Peyer's patch (tissue), 4 donors: ENCODE data around the gene RAMP3. TPM values are rescaled to one million over a fixed set of nuclear protein-coding genes. Genes with fewer than 3 reads are reported as not detected.

Source experiments
- DNase-seq, 3 donors: peaks; one replicate each; pipeline ENCODE4 v3.0.0-alpha.2; 2017 to 2019
- H3K27ac ChIP-seq, 4 donors: fragments of 200-600 bp; sonication (generic); one replicate each; pipeline ENCODE4 v1.5.1; 2016 to 2019
- H3K27me3 ChIP-seq, 2 donors: fragments of 200-600 bp; sonication (generic); one replicate each; pipeline ENCODE4 v1.5.1; 2019
- H3K36me3 ChIP-seq, 3 donors: fragments of 200-600 bp; sonication (generic); one replicate each; pipeline ENCODE4 v1.5.1; 2016 to 2019
- H3K4me1 ChIP-seq, 4 donors: fragments of 200-600 bp; sonication (generic); one replicate each; pipeline ENCODE4 v1.5.1; 2016 to 2019
- H3K4me3 ChIP-seq, 4 donors: fragments of 200-600 bp; sonication (generic); 1 replicate in 3 of 4; 2 replicates in 1 of 4; pipeline ENCODE4 v1.5.1; 2016 to 2019; ENCODE audit warnings: mild to moderate bottlenecking in 1 of 4
- H3K9me3 ChIP-seq, 4 donors: fragments of 200-600 bp; sonication (generic); one replicate each; pipeline ENCODE4 v1.5.1; 2016 to 2019; ENCODE audit warnings: mild to moderate bottlenecking in 1 of 4
- CTCF ChIP-seq, 6 experiments: fragments of 450-650 bp in 4 of 6; fragments of 200-600 bp in 2 of 6; sonication (generic) in 1 of 6; IDR thresholded peaks; one replicate each; pipeline ENCODE4 v1.5.1; 2017 to 2019; ENCODE audit warnings: antibody characterized with exemption in 6 of 6, mild to moderate bottlenecking in 3 of 6, moderate library complexity in 1 of 6
- POLR2A ChIP-seq, 2 donors: fragments of 450-650 bp; IDR thresholded peaks; one replicate each; pipeline ENCODE4 v1.5.1; 2017; ENCODE audit warnings: antibody characterized with exemption in 2 of 2, mild to moderate bottlenecking in 2 of 2, moderate library complexity in 2 of 2
- total RNA-seq, 4 donors: library from RNA; depleted of rRNA; stranded (reverse); fragments of >200 nt; gene quantifications; one replicate each; pipeline ENCODE4 v1.1.0, GENCODE V29; 2016

RAMP3 gene
- total RNA-seq, 4 donors from 2014 or later = 8.6 to 89.1 (median 20.1) TPM

GRCh38 chr7:45185028-45185863, 27.7 kb downstream of the RAMP3 start:
- Histone ChIP-seq H3K36me3 (no peaks in the 10 kb centered on the region), H3K4me3 (no peak overlapping the region), H3K9me3 (no peaks in the 10 kb centered on the region), H3K27me3 (no peaks in the 10 kb centered on the region), H3K4me1 (no peaks in the 10 kb centered on the region), H3K27ac (no peak overlapping the region)
- peak in 1 of 3 donors; percentile 35 for DNase-seq
- no peak for TF ChIP-seq POLR2A (IDR thresholded peaks at IDR 0.05)
- no peak for TF ChIP-seq CTCF (IDR thresholded peaks at IDR 0.05)

- Histone ChIP-seq H3K27ac (no peak overlapping the region), H3K4me3 (no peak overlapping the region), H3K4me1 (no peaks in the 10 kb centered on the region), H3K27me3 (no peaks in the 10 kb centered on the region), H3K9me3 (no peaks in the 10 kb centered on the region), H3K36me3 (no peaks in the 10 kb centered on the region)
- peak in 1 of 3 donors; percentile 5 for DNase-seq
- no peak for TF ChIP-seq POLR2A (IDR thresholded peaks at IDR 0.05)
- no peak for TF ChIP-seq CTCF (IDR thresholded peaks at IDR 0.05)
Observed at GRCh38 chr7:45185864-45186250, 28.3 kb downstream of the RAMP3 start.

- Histone ChIP-seq H3K4me1 (no peaks in the 10 kb centered on the region), H3K9me3 (no peaks in the 10 kb centered on the region), H3K4me3 (no peak overlapping the region), H3K27ac (no peak overlapping the region), H3K36me3 (no peaks in the 10 kb centered on the region), H3K27me3 (no peaks in the 10 kb centered on the region)
- DNase-seq = peak in 1 of 3 donors; percentile 34
- TF ChIP-seq CTCF (IDR thresholded peaks at IDR 0.05) (no peak), POLR2A (IDR thresholded peaks at IDR 0.05) (no peak)
Observed at GRCh38 chr7:45186261-45186813, 28.7 kb downstream of the RAMP3 start.

GRCh38 chr7:45187089-45187945, 29.7 kb downstream of the RAMP3 start:
- no peak overlapping the region for H3K4me3 ChIP-seq
- H3K36me3 ChIP-seq = no peaks in the 10 kb centered on the region
- H3K27ac ChIP-seq = no peak overlapping the region
- no peaks in the 10 kb centered on the region for H3K9me3 ChIP-seq
- H3K27me3 ChIP-seq = no peaks in the 10 kb centered on the region
- no peaks in the 10 kb centered on the region for H3K4me1 ChIP-seq
- TF ChIP-seq POLR2A (IDR thresholded peaks at IDR 0.05) (no peak), CTCF (IDR thresholded peaks at IDR 0.05) (no peak)
- peak in 1 of 3 donors; percentile 34 for DNase-seq

GRCh38 chr7:45187946-45188411, 30.4 kb downstream of the RAMP3 start:
- no peak overlapping the region for H3K4me3 ChIP-seq
- TF ChIP-seq POLR2A (IDR thresholded peaks at IDR 0.05) (no peak), CTCF (IDR thresholded peaks at IDR 0.05) (no peak)
- no peaks in the 10 kb centered on the region for H3K27me3 ChIP-seq
- H3K36me3 ChIP-seq = no peaks in the 10 kb centered on the region
- no peaks in the 10 kb centered on the region for H3K4me1 ChIP-seq
- no peaks in the 10 kb centered on the region for H3K9me3 ChIP-seq
- no peak overlapping the region for H3K27ac ChIP-seq
- peak in 1 of 3 donors; percentile 11 for DNase-seq
